Activated B cell treated with CpG ODN at 0.5 μM for 24 hours (primary cell): Measurements from ENCODE around the gene MORN1. TPM values are rescaled to one million over a fixed set of nuclear protein-coding genes. Genes with fewer than 3 reads are reported as not detected.

Experiments
- ATAC-seq: fragments of 200-7000 bp; cut with Tn5 transposase; one replicate; pipeline ENCODE4 v1.10.0; 2021; ENCODE audit warnings: low read depth, mild to moderate bottlenecking, moderate library complexity
- CTCF ChIA-PET: fragments of 350-600 bp; sonication (Branson Sonifier 250); formaldehyde crosslinking; loops from one replicate; lab custom pipeline; 2021; ENCODE audit warnings: antibody characterized with exemption; lab: Charles Lee
- POLR2A ChIA-PET: fragments of 350-600 bp; sonication (Branson Sonifier 250); formaldehyde crosslinking; loops from one replicate; lab custom pipeline; 2021; ENCODE audit warnings: antibody characterized with exemption; lab: Charles Lee
- DNase-seq: peaks from one replicate; pipeline ENCODE4 v3.0.0; 2022
- H3K27ac Mint-ChIP-seq: one replicate; pipeline ENCODE4 v1.8.0; 2020; ENCODE audit warnings: mixed read lengths
- H3K27me3 Mint-ChIP-seq: one replicate; pipeline ENCODE4 v1.8.0; 2021; ENCODE audit warnings: mixed read lengths
- H3K36me3 Mint-ChIP-seq: one replicate; pipeline ENCODE4 v1.8.0; 2021; ENCODE audit warnings: low read depth, mixed read lengths
- H3K4me1 Mint-ChIP-seq: one replicate; pipeline ENCODE4 v1.8.0; 2021; ENCODE audit warnings: mixed read lengths
- H3K4me3 Mint-ChIP-seq: one replicate; pipeline ENCODE4 v1.8.0; 2020; ENCODE audit warnings: mild to moderate bottlenecking, mixed read lengths
- H3K9me3 Mint-ChIP-seq: one replicate; pipeline ENCODE4 v1.8.0; 2020; ENCODE audit warnings: mixed read lengths
- intact Hi-C: fragments of 100-400 bp; cut with micrococcal nuclease; formaldehyde crosslinking; loops from one replicate; pipeline ENCODE4 v1.15.1; 2024
- total RNA-seq: library from RNA; stranded (reverse); gene quantifications from 2 replicates; pipeline ENCODE4 v1.2.3, GENCODE V29; 2022
- TF ChIP-seq, protein P1 (sequence below): fragments of 200-600 bp; IDR thresholded peaks from one replicate; pipeline ENCODE4 v1.8.0; 2022; ENCODE audit warnings: antibody characterized with exemption, mild to moderate bottlenecking

The MORN1 gene
- total RNA-seq, 1 donor from 2014 or later, result 17.8 TPM

DNA sequence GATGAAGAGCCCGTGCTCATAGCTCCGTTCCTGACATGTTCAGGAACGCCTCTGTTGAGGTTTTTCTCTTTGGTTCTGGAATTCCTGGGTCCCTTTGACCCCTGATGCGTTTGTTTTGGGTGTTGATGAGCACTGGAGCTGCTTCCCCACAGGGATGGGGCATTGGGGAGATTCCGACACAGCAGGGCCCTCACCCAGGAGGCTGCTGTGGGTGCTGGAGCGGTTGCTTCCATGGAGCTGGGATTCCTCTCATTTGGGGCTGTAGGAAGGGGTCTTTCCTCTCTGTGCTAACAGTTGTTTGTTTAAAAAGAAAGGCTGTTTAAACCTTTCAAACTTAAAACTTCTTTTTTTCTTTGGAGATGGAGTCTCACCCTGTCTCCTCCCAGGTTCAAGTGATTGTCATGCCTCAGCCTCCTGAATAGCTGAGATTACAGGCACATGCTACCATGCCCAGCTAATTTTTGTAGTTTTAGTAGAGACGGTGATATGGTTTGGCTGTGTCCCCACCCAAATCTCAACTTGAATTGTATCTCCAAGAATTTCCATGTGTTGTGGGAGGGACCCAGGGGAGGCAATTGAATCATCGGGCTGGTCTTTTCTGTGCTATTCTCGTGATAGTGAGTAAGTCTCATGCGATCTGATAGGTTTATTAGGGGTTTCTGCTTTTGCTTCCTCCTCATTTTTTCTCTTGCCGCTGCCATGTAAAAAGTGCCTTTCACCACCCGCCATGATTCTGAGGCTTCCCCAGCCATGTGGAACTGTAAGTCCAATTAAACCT is 114.4 kb downstream of the MORN1 start:
- H3K36me3 Mint-ChIP-seq, result peaks cover 7% of the 10 kb centered on the region
- ChIA-PET CTCF (no interaction called here), POLR2A (interaction anchor here (1.7 kb wide), 1 partner anchor 11 kb away, joined by 8 read pairs; no protein-coding TSS in a partner anchor)
- peak overlapping the region; percentile 47 for H3K27ac Mint-ChIP-seq
- TF ChIP-seq, protein P1, sequence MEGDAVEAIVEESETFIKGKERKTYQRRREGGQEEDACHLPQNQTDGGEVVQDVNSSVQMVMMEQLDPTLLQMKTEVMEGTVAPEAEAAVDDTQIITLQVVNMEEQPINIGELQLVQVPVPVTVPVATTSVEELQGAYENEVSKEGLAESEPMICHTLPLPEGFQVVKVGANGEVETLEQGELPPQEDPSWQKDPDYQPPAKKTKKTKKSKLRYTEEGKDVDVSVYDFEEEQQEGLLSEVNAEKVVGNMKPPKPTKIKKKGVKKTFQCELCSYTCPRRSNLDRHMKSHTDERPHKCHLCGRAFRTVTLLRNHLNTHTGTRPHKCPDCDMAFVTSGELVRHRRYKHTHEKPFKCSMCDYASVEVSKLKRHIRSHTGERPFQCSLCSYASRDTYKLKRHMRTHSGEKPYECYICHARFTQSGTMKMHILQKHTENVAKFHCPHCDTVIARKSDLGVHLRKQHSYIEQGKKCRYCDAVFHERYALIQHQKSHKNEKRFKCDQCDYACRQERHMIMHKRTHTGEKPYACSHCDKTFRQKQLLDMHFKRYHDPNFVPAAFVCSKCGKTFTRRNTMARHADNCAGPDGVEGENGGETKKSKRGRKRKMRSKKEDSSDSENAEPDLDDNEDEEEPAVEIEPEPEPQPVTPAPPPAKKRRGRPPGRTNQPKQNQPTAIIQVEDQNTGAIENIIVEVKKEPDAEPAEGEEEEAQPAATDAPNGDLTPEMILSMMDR, result no peak
- ATAC-seq, result no peak
- H3K27me3 Mint-ChIP-seq, result no peaks in the 10 kb centered on the region
- peaks cover 71% of the 10 kb centered on the region for H3K4me1 Mint-ChIP-seq
- no peak overlapping the region for H3K4me3 Mint-ChIP-seq
- DNase-seq, result no peak
- H3K9me3 Mint-ChIP-seq, result no peaks in the 10 kb centered on the region
- intact Hi-C loops, result no loop called here

DNA sequence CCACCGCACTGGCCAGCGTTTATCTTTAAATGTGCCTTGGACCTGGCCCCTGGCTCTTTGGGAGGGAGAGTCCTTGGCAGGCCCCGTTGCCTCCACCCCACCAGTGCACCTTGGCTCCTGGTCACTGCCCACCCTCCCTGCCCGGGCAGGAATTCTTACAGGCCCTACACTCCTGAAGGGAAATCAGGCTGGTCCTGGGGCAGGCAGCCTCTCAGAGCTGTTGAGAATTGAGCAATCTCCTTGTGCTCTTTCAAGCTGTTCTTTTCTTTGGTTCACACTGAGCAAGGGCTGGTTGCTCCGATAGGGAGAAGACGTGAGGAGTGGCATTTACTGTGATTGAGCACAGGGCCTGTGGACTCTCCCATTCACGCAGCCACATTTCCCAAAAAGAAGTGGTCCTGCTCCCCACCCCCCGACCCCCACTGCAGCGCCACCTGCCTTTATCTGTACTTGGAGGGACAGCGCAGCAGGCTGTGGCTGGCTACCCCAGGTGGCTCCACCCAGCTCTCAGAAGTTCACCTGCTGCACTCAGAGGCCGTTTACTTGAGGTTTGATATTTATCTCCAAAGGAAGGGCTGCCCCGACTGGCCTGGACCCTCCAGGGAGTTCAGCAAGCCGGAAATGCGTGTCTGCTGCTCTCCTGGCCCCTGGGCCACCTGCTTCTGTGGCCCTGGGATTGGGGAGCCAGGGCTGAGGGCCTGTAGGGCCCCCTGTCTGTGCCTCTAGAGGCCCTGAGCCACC is 115.4 kb downstream of the MORN1 start:
- Mint-ChIP-seq H3K9me3 (no peaks in the 10 kb centered on the region), H3K27ac (no peak overlapping the region), H3K36me3 (peaks cover 7% of the 10 kb centered on the region), H3K4me3 (peak overlapping the region; percentile 19), H3K4me1 (peaks cover 73% of the 10 kb centered on the region), H3K27me3 (no peaks in the 10 kb centered on the region)
- TF ChIP-seq, protein P1, result no peak
- ATAC-seq, result peak; percentile 62
- CTCF ChIA-PET, result no interaction called here
- DNase-seq, result no peak
- intact Hi-C loops, result no loop called here
- POLR2A ChIA-PET, result interaction anchor here (0.6 to 1.9 kb wide), 5 partner anchors 12 to 282 kb away, joined by 3 to 11 read pairs (median 5); no protein-coding TSS in a partner anchor

DNA sequence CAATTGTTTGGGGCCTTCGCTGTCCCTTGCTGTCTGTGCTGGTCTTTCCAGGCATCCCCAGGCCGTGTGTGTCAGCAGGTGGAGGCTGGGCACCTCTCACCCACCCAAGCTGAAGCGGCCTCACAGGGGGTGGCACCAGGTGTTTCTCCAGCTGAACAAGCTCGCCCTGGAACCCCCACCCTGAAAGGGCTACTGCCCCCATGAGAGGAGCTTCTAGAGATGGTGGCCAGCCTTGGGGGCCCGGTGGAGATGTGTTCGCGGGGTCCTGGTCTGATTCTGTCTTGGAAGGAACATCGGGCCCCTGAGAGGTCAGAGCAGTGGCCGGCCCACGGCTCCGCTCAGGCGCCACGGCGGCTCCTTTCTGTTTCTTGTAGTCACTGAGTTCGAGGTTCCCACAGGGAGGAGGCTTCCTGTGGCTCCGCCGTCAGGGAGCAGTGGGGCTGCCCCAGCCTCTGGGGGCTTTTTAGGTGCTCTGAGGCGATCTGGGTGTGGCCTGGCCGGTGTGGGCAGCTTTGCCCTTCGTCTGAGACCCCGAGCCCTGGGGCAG is 116.4 kb downstream of the MORN1 start:
- Mint-ChIP-seq H3K4me1 (peaks cover 74% of the 10 kb centered on the region), H3K27ac (peak overlapping the region; percentile 63), H3K27me3 (no peaks in the 10 kb centered on the region), H3K4me3 (no peak overlapping the region), H3K36me3 (peaks cover 7% of the 10 kb centered on the region), H3K9me3 (no peaks in the 10 kb centered on the region)
- ATAC-seq, result peak; percentile 32
- TF ChIP-seq, protein P1, result no peak
- intact Hi-C loops, result no loop called here
- DNase-seq, result no peak
- ChIA-PET CTCF (no interaction called here), POLR2A (interaction anchor here (1.7 to 1.9 kb wide), 2 partner anchors 13 to 26 kb away, joined by 8 to 11 read pairs; no protein-coding TSS in a partner anchor)

DNA sequence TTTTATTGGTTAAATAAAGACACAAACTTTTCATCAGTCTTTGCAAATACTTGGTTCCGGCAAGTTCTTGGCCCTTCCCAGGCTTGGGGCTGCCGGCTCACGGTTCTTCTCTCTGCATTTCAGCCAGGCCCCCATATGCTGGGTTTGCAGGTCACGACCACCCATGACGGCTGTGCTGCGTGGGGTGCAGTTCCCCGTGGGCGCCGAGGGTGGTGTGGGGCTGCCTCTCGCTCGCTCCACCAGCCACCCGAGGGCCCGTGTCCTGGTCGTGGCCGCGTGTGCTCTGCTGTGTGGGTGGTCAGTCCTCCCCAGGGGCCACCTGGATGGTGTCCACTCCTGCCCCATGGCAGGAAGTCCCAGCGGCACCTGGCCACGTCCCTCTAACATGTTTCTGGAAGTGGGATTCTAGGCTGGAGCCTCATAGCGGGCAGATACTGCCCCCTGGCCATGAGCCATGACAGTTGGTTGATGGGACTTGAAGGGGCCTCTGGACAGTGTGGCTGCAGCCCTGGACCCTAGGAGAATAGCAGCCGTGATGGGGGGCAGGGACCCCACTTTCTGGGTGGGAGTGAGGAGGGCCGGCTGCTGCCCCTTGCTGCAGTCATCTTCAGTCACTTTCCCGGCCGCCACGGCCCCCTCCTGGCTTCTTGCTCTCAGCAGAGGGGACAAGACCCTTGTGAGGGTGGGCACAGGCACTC is 117.0 kb downstream of the MORN1 start:
- DNase-seq, result no peak

More for the DNA sequence above, 117.0 kb downstream of the MORN1 start:
- intact Hi-C loops, result no loop called here
- TF ChIP-seq, protein P1, result no peak
- CTCF ChIA-PET, result no interaction called here
- H3K36me3 Mint-ChIP-seq, result peaks cover 7% of the 10 kb centered on the region
- POLR2A ChIA-PET, result interaction anchor here (1.9 kb wide), 1 partner anchor 26 kb away, joined by 11 read pairs; no protein-coding TSS in a partner anchor
- no peak for ATAC-seq
- H3K4me3 Mint-ChIP-seq, result no peak overlapping the region
- H3K4me1 Mint-ChIP-seq, result peaks cover 69% of the 10 kb centered on the region
- no peak overlapping the region for H3K27ac Mint-ChIP-seq
- H3K27me3 Mint-ChIP-seq, result no peaks in the 10 kb centered on the region
- no peaks in the 10 kb centered on the region for H3K9me3 Mint-ChIP-seq
